Suppressor macrophage (primary cell): ENCODE measurements around the gene WDR18.

ENCODE experiments used
- DNase-seq, 4 experiments: peaks; one replicate each; pipeline ENCODE4 v3.0.0-alpha.2; 2020 to 2022

WDR18 gene

DNA sequence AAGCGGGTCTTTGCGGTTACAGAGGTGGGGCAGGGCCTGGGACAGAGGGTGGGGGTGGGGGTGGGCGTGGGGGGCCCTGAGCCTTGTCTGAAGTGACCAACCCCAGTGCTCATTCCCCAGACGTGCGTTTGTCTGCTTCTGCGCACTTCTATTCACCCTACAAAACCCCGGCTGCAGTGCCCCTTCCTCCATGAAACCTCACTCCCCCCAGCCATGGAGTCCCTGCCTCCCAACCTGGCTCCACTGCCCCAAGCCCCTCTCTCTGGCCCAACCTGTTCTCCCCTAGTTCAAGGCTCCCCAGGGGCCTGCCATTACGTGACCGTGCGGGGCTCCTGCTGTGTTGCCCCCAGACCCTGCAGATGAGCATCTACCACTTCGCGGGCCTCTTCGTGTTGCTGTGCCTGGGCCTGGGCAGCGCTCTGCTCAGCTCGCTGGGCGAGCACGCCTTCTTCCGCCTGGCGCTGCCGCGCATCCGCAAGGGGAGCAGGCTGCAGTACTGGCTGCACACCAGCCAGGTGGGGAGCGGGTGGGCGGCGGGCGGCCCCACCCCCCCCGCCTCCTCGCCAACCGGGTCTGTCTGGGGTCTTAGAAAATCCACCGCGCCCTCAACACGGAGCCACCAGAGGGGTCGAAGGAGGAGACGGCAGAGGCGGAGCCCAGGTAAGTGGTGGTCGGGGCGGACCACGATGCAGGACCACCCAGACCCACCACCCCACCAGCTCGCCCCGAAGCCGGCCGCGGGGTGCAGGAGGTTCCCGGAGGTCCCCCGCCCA, 24.3 kb downstream of the WDR18 start:
- no peak for DNase-seq

DNA sequence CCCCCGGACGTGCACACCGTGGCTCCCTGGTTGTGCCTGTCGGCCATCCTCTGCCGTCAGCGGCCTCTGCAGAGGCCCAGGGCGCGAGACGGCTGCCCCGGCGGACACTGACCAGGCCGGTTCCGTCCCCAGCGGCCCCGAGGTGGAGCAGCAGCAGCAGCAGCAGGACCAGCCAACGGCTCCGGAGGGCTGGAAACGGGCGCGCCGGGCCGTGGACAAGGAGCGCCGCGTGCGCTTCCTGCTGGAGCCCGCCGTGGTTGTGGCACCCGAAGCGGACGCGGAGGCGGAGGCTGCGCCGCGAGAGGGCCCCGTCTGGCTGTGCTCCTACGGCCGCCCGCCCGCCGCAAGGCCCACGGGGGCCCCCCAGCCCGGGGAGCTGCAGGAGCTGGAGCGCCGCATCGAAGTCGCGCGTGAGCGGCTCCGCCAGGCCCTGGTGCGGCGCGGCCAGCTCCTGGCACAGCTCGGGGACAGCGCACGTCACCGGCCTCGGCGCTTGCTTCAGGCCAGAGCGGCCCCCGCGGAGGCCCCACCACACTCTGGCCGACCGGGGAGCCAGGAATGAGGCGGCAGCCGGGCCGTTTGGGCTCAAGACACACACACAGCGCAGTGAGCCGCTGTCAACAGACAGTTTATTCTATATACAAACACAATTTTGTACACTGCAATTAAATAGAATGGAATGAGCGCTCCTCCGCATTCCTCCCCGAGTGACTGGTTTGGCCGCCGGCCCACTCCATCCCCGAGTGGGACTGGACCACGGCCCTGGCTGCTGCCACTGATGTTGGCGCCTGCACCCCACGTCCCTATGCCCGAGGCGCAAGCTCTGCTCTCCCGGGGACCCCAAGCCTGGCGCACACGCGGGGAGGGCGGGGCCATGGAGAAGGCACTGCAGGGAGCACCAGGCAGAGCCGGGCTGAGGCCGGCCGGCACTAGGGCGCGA, 25.2 kb downstream of the WDR18 start:
- no peak for DNase-seq

- no peak for DNase-seq
These were observed 25.9 kb downstream of the WDR18 start for GRCh38 chr19:1009981-1010538.

DNA sequence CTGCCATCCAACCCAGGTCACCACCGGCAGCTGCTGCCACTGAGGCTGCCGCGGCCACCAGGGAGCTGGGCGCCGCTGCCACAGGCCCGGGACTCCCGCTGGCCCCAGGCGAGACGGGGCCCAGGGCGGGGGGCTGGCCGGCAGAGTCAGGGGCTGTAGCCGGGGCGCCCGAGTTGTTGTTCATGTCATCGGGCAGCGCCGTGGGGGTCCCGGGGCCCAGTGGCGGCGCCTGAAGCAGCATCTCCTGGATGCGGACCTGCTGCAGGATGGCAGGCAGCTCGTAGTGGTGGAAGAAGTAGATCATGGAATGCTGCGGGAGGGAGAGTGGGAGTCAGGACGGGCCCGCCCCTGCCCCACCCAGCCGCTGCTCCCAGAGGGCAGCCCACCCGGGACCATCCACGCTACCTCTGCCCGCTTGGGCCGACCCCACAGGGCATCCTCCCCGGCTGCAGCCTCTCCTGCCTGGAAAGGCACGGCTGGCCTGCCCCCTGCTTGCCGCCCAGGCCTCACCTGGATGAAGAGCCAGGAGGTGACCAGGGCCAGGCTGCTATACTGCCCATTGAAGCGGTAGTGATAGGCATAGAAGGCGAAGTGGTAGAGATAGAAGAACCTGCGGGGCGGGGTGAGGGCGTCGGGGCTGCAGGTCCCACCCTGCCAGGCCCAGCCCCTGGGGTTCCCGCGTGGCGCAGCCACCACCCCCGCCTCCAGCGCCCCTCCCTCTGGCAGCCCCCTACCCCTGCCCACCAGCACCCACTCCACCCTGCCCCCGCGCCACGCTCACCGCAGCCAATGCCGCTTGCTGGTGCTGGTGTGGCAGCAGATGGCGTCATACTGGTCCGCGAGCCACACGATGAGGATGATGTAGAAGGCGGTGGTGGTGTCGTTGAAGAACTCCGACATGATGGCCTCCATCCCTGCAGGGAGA, 26.7 kb downstream of the WDR18 start:
- no peak for DNase-seq

DNA sequence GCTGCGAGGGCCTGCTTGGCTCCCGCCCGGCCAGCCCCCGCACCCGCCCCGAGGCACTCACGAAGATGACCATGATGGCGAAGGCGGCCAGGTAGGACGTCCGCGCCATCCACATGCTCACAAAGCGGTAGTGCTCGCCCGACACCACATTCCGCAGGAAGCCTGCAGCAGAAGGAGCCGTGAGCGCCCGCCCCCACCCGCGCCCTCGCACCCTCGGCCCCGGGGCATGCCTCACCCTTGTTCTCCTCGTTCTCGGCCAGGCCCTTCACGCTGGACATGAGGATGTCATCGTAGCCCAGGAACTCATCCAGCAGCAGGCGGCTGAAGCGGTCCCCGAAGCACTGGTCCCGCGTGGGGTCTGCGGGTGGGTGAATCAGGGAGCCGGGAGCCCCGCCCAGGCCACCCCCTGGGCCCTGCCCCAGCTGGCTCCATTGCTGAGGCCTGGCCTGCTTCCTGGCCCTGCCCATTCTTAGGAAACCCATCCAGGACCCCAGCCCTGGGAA, 27.7 kb downstream of the WDR18 start:
- no peak for DNase-seq

DNA sequence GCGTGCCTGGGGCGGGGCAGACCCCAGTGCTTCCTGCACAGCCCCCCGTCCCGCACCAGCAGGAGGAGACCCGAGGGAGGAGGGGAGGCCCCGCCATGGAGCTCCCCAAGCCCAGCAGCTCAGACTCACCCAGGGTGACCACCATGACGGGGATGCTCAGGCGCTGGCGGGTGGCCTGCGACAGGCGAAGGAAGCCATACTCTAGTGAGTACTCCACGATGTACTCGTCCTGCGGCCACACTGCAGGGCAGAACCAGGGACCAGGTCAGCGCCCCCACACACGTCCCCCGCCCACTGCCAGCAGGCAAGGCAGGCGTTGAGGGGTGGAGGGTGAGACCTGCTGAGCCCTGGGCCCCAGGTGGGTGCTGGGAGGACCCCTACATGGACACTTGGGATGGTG, 28.2 kb downstream of the WDR18 start:
- DNase-seq = no peak

GRCh38 chr19:1013218-1013617, 29.1 kb downstream of the WDR18 start:
- no peak for DNase-seq

GRCh38 chr19:1014161-1015060, 30.3 kb downstream of the WDR18 start:
- DNase-seq = no peak

GRCh38 chr19:1015061-1015781, 31.1 kb downstream of the WDR18 start:
- DNase-seq = no peak

DNA sequence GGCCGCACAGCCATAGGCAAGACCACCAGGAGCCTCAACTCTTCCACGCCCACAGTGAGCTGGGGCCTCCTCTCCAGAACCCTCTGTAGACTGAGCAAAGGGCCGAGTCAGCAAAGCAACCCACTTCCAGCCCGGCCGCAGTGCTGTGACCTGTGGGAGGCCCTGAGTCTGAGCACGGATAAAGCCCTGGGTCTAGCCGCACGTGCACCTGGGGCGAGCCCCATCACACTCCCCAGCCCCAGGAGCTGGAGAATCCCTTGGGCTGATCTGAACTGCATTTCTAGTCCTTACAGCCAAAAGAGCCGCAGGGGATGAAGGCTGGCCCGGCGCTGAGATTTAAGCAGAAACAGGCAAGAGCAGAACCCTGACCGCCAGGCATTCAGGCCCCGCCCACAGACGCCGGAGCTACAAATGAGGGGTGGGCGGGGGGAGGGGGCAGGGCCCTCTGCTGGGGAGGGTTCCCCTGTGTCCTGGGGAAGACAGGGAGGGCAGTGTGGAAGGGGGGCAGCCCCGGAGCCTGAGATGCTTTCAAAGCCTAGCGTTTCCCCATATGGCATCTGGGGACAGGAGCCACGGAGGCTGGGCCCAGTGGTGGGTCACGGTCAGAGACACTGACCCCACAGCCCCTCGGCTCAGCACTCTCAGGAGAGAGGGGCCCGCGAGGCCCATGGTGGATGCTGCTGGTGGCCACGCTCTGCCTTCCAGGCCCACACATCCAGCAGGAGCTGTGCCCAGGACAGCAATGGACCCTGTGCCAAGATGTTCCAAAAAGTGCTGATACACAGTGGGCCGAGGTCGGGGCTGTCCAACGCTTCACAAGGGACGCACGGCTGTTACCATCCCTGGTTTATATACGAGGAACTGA, 31.9 kb downstream of the WDR18 start:
- DNase-seq = no peak

DNA sequence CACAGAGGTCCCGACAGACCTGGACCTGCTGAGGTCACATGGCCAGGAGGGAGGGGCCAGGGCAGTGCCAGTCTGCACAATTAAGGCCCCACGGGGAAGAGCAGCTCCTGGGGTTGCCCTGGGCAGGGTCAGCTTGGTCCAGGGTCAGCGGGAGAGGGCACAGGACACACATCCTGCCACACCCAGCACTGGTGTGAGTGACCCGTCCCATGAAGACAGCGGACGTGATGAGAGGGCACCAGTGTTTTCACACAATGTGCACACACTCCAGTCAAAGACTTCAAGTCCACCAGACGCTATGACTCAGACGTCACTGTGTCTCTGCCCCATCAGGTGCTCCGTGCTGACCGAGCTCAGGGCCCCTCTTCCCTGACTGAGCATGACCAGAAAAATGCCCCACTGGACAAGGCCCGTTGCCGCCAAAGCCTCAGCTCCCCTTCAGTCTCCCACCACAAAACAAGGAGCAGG, 32.5 kb downstream of the WDR18 start:
- DNase-seq = peak in 2 of 4 experiments; percentile 16 to 31

GRCh38 chr19:1017115-1017905, 33.2 kb downstream of the WDR18 start:
- peak in 3 of 4 experiments; percentile 23 to 53 (median 34) for DNase-seq

- no peak for DNase-seq
These were observed 33.8 kb downstream of the WDR18 start for GRCh38 chr19:1017906-1018305.

GRCh38 chr19:1018393-1018792, 34.2 kb downstream of the WDR18 start:
- DNase-seq = no peak

GRCh38 chr19:1018932-1019615, 34.9 kb downstream of the WDR18 start:
- DNase-seq = no peak

DNA sequence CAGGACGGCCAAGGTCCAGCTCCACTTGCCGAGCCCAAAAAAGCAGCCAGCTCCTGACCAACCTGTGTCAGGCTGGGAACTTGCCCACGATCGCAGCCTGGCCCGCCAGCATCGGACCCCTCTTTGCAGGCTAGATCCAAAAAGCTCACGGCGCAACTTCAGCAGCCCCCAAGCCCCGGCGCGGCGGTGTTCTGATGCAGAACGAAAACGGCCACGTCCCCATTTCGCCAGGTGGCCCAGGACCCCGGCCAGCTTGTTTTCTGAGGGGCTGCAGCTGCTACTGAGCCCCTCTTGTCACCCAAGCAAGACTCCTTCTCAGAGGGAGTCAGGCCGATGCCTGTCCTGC, 35.4 kb downstream of the WDR18 start:
- no peak for DNase-seq

- DNase-seq = peak in 3 of 4 experiments; percentile 52 to 72 (median 55)
These were observed 36.1 kb downstream of the WDR18 start for GRCh38 chr19:1019980-1020867.
